OCI-LY3 (cell line): ENCODE results near the gene PHF3.

Experiments used
- H2AFZ ChIP-seq: fragments of 200-600, 300-600 bp; shearing (Covaris generic); 2 replicates; pipeline ENCODE4 v1.6.0; 2014; ENCODE audit warnings: antibody characterized with exemption, low read depth, low read length
- H3K27ac ChIP-seq: fragments of 200-600, 300-600 bp; sonication (generic); 2 replicates; pipeline ENCODE4 v1.5.1; 2014; ENCODE audit warnings: mild to moderate bottlenecking, low read length, moderate library complexity, mixed read lengths
- H3K27me3 ChIP-seq: fragments of 200-600, 300-600 bp; sonication (generic); 2 replicates; pipeline ENCODE4 v1.6.1; 2014; ENCODE audit warnings: low read depth, low read length, mixed read lengths
- H3K36me3 ChIP-seq: fragments of 200-600, 300-600 bp; sonication (generic); replicated peaks from 2 replicates; pipeline ENCODE3; 2014; ENCODE audit warnings: low read depth, low read length, mixed read lengths
- H3K4me1 ChIP-seq: fragments of 300-600, 200-600 bp; sonication (generic); 2 replicates; pipeline ENCODE4 v1.6.1; 2014; ENCODE audit warnings: low read length, mixed read lengths
- H3K4me2 ChIP-seq: fragments of 200-600, 300-600 bp; sonication (generic); 2 replicates; pipeline ENCODE4 v1.6.1; 2014; ENCODE audit warnings: low read length, mixed read lengths
- H3K4me3 ChIP-seq: fragments of 300-600, 200-600 bp; sonication (generic); 2 replicates; pipeline ENCODE4 v1.5.1; 2014; ENCODE audit warnings: antibody characterized with exemption, mild to moderate bottlenecking, low read length, moderate library complexity
- H3K79me2 ChIP-seq: fragments of 300-600, 200-600 bp; shearing (Covaris generic); 2 replicates; pipeline ENCODE4 v1.6.1; 2014; ENCODE audit warnings: mild to moderate bottlenecking, low read length, mixed read lengths
- H3K9ac ChIP-seq: fragments of 300-600, 200-600 bp; shearing (Covaris generic); 2 replicates; pipeline ENCODE4 v1.6.0; 2014; ENCODE audit warnings: mild to moderate bottlenecking, low read length, moderate library complexity
- H3K9me3 ChIP-seq: fragments of 200-600, 300-600 bp; shearing (Covaris generic); 2 replicates; pipeline ENCODE4 v1.6.1; 2014; ENCODE audit warnings: low read length, mixed read lengths; ENCODE audit not compliant: insufficient read depth
- H4K20me1 ChIP-seq: fragments of 200-600, 300-600 bp; sonication (generic); 2 replicates; pipeline ENCODE4 v1.6.1; 2016; ENCODE audit warnings: low read length, mixed read lengths; ENCODE audit not compliant: insufficient read depth
- CTCF ChIP-seq: fragments of 200-600, 300-600 bp; sonication (generic); IDR thresholded peaks from 2 replicates; pipeline ENCODE4 v1.5.1; 2014; ENCODE audit warnings: antibody characterized with exemption, low read length, low read depth
- EZH2phosphoT487 ChIP-seq: fragments of 200-600 bp; shearing (Covaris generic); IDR thresholded peaks from 2 replicates; pipeline ENCODE4 v1.6.1; 2018; ENCODE audit warnings: antibody characterized with exemption, mixed run types, low read depth

Gene PHF3

GRCh38 chr6:63705707-63706106 is 70.1 kb downstream of the PHF3 start:
- H3K27ac ChIP-seq, result no peak overlapping the region
- no peak overlapping the region for H3K4me3 ChIP-seq
- H3K9ac ChIP-seq, result no peak overlapping the region
- no peaks in the 10 kb centered on the region for H3K4me1 ChIP-seq
- no peaks in the 10 kb centered on the region for H3K9me3 ChIP-seq
- no peak overlapping the region for H3K4me2 ChIP-seq
- H2AFZ ChIP-seq, result no peak overlapping the region
- H4K20me1 ChIP-seq, result 0 out of 2 replicates have a peak, but pooled peaks cover 6% of the 10 kb centered on the region
- TF ChIP-seq EZH2phosphoT487 (no peak), CTCF (no peak)
- H3K79me2 ChIP-seq, result no peaks in the 10 kb centered on the region
- H3K27me3 ChIP-seq, result no peaks in the 10 kb centered on the region
- peaks cover 65% of the 10 kb centered on the region for H3K36me3 ChIP-seq

- no peak overlapping the region for H3K4me2 ChIP-seq
- H3K4me3 ChIP-seq, result no peak overlapping the region
- H3K9me3 ChIP-seq, result no peaks in the 10 kb centered on the region
- no peak overlapping the region for H3K27ac ChIP-seq
- H3K9ac ChIP-seq, result no peak overlapping the region
- no peaks in the 10 kb centered on the region for H3K27me3 ChIP-seq
- H2AFZ ChIP-seq, result no peak overlapping the region
- H3K36me3 ChIP-seq, result peaks cover 69% of the 10 kb centered on the region
- TF ChIP-seq EZH2phosphoT487, result no peak
- TF ChIP-seq CTCF, result no peak
- no peaks in the 10 kb centered on the region for H3K79me2 ChIP-seq
- no peaks in the 10 kb centered on the region for H3K4me1 ChIP-seq
- H4K20me1 ChIP-seq, result 0 out of 2 replicates have a peak, but pooled peaks cover 6% of the 10 kb centered on the region
Measured at GRCh38 chr6:63706630-63707029, 71.0 kb downstream of the PHF3 start.

- no peak overlapping the region for H3K27ac ChIP-seq
- no peak overlapping the region for H3K4me2 ChIP-seq
- H3K27me3 ChIP-seq, result no peaks in the 10 kb centered on the region
- H3K36me3 ChIP-seq, result peaks cover 79% of the 10 kb centered on the region
- H3K79me2 ChIP-seq, result no peaks in the 10 kb centered on the region
- 0 out of 2 replicates have a peak, but pooled peaks cover 6% of the 10 kb centered on the region for H4K20me1 ChIP-seq
- H3K4me3 ChIP-seq, result no peak overlapping the region
- H3K4me1 ChIP-seq, result no peaks in the 10 kb centered on the region
- TF ChIP-seq EZH2phosphoT487 (no peak), CTCF (no peak)
- H2AFZ ChIP-seq, result no peak overlapping the region
- H3K9me3 ChIP-seq, result no peaks in the 10 kb centered on the region
- no peak overlapping the region for H3K9ac ChIP-seq
Measured at GRCh38 chr6:63708631-63709030, 73.0 kb downstream of the PHF3 start.

GRCh38 chr6:63709148-63709547 is 73.5 kb downstream of the PHF3 start:
- Histone ChIP-seq H3K36me3 (peaks cover 78% of the 10 kb centered on the region), H3K79me2 (no peaks in the 10 kb centered on the region), H3K4me3 (no peak overlapping the region), H3K9me3 (no peaks in the 10 kb centered on the region), H2AFZ (no peak overlapping the region), H3K27ac (no peak overlapping the region), H4K20me1 (0 out of 2 replicates have a peak, but pooled peaks cover 6% of the 10 kb centered on the region), H3K9ac (no peak overlapping the region), H3K4me1 (no peaks in the 10 kb centered on the region), H3K4me2 (no peak overlapping the region), H3K27me3 (no peaks in the 10 kb centered on the region)
- TF ChIP-seq EZH2phosphoT487 (no peak), CTCF (no peak)
